ENCODE data around the gene SUGP1.
"Not testable (repeated sequence)": the region's sequence is repeated elsewhere in the genome, so short reads cannot be mapped to it uniquely, and the experiment has no call there.

Gene SUGP1

GRCh38 chr19:19260417-19261214 is 59.7 kb downstream of the SUGP1 start:
- TF ChIP-seq CTCF (IDR thresholded peaks at IDR 0.05; ENCODE audit: low read length, missing control alignments): no peak
- DNase-seq (ENCODE audit: low read depth): no peak

DNA sequence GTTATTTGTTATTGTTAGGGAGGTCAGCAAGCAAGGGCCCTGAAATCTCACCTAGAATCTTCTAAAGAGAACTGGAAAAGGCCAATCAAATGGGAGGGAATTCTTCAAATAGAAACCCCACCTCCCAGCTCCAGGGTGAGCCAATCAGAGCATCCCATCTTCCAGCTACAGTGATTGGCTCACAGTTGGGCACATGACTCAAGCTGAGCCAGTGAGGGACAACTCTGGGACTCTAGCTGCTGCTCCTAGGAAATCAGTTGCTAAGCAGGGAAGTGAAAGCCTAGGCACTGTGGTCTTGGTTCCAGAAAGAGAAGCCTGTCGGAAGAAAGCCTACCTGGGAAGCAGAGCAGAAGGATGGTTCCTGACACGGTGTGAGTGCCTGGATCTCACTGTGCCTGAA is 60.6 kb downstream of the SUGP1 start:
- no peak overlapping the region for H3K4me3 ChIP-seq (replicated peaks; ENCODE audit: low read depth, low read length)
- TF ChIP-seq CTCF (IDR thresholded peaks at IDR 0.05; ENCODE audit: low read length, missing control alignments): no peak
- DNase-seq (ENCODE audit: low read depth): peak; percentile 26

More at GRCh38 chr19:19260417-19261214, 59.7 kb downstream of the SUGP1 start:
- H3K4me3 ChIP-seq (replicated peaks; ENCODE audit: low read depth, low read length): no peak overlapping the region

DNA sequence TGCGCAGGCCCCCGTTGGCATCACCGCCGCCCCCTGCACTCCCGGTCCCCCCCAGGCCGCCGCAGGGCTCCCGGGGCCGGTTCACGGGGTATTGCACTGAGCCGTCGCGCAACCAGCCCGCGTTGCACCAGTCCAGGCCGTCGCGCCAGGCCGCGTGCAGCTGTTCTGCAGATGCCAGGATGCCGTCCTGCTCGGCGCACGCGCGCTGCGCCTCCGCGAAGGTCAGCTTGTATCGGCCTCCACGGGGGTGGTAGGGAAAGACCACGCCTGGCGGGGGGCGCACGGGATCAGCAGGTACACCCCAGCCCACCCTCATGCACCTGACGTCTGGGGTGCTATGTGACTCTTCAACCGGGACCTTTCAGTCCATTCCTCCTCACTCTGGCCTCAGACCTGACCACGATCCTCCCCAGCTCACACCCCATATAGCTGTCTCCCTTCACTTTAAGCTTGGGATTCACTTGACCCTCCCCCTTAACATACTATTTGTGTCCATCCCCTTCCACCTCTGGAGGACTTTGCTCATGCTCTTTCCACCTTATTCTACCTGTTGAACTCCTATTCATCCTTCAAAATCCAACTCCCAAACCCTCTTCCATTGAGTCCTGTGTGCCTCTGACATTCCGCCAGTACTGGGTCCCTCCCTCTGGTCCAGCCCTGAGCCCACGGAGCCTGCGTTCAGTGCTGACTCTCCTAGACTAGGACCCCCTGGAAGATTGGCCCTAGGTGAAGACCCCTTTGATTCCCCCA is 61.5 kb downstream of the SUGP1 start:
- no peak for DNase-seq (ENCODE audit: low read depth)
- TF ChIP-seq CTCF (IDR thresholded peaks at IDR 0.05; ENCODE audit: low read length, missing control alignments): no peak
- H3K4me3 ChIP-seq (replicated peaks; ENCODE audit: low read depth, low read length): no peak overlapping the region

- no peak for TF ChIP-seq CTCF (IDR thresholded peaks at IDR 0.05; ENCODE audit: low read length, missing control alignments)
- no peak for DNase-seq (ENCODE audit: low read depth)
- H3K4me3 ChIP-seq (replicated peaks; ENCODE audit: low read depth, low read length): no peak overlapping the region
These were observed 62.3 kb downstream of the SUGP1 start for GRCh38 chr19:19257836-19258588.

GRCh38 chr19:19257137-19257536 is 63.2 kb downstream of the SUGP1 start:
- no peak for TF ChIP-seq CTCF (IDR thresholded peaks at IDR 0.05; ENCODE audit: low read length, missing control alignments)
- DNase-seq (ENCODE audit: low read depth): no peak
- no peak overlapping the region for H3K4me3 ChIP-seq (replicated peaks; ENCODE audit: low read depth, low read length)

DNA sequence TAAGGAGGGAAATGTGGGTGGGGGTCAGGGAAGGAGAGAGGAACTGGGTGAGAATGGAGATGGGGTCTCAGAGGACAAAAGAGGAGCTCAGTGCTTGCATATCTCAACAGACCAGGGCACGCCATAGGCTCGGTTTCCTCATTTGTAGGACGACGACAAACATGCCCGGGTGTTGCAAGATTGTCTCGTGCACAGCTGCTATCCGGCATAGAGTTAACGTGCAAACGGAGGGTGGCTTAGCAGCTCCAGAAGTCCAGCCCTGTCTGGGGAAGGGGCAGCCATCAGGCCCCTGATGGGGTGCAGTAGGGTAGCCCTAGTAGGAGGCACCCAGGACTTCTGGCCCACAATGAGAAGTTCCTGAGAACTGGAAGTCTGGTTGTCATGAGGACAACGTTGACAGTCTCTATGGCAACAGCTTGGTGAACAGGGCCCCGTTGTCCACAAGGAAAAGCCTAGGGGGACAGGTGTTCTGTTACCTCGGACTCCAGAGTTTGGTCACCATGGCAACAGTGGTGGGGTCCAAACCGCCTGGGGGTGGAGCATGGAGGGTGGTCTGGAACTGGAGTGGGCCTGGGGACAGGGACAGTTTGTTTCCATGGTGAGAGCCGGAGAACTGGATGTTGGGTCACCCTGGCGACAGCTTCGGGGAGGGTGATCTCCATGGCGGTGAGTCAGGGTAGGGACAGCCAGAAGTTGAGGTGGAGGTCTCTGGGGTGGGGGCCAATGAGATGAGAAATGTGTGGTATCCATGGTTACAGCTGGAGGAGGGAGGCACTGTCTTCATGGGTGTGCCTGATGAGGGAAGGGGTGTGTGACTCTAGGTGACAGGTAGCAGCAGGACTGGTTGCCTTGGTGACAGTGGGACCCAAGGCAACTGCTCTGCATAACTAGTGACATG is 64.0 kb downstream of the SUGP1 start:
- no peak overlapping the region for H3K4me3 ChIP-seq (replicated peaks; ENCODE audit: low read depth, low read length)
- no peak for TF ChIP-seq CTCF (IDR thresholded peaks at IDR 0.05; ENCODE audit: low read length, missing control alignments)
- peak; percentile 6 for DNase-seq (ENCODE audit: low read depth)

DNA sequence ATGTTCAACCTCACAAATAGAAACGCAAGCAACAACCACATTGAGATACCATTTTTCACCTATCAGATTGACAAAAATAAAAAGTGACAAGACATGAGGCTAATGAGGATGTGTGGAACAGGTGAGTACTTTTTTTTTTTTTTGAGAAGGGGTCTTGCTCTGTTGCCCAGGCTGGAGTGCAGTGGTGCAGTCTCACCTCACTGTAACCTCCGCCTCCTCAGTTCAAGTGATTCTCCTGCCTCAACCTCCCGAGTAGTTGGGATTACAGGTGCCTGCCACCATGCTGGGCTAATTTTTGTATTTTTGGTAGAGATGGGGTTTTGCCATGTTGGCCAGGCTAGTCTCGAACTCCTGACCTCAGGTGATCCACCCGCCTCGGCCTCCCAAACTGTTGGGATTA is 66.9 kb downstream of the SUGP1 start:
- not testable (repeated sequence) for H3K4me3 ChIP-seq (replicated peaks; ENCODE audit: low read depth, low read length); DNase-seq (ENCODE audit: low read depth)

All from fibroblast of pulmonary artery (primary cell).